Trophoblast cell (in vitro differentiated cells and primary cell): Measurements from ENCODE around the gene PRRC1.
A peak's percentile ranks its signal among the peaks of the same experiment; 100 is the strongest.
"Not testable (repeated sequence)": the region's sequence is repeated elsewhere in the genome, so short reads cannot be mapped to it uniquely, and the experiment has no call there.

ENCODE experiments used
- DNase-seq, 2 donors: peaks; one replicate each; pipeline ENCODE4 v3.0.0-alpha.2; 2016
- H2AFZ ChIP-seq: 2 replicates; pipeline ENCODE4 v1.6.1; 2013; ENCODE audit warnings: low read length, moderate library complexity, mild to moderate bottlenecking; ENCODE audit not compliant: insufficient read depth, poor library complexity
- H2AK5ac ChIP-seq: 2 replicates; pipeline ENCODE4 v1.6.1; 2013; ENCODE audit warnings: mild to moderate bottlenecking, low read length
- H2BK120ac ChIP-seq: 2 replicates; pipeline ENCODE4 v1.6.1; 2013; ENCODE audit warnings: low read length, mild to moderate bottlenecking, moderate library complexity; ENCODE audit not compliant: insufficient read depth, poor library complexity
- H2BK12ac ChIP-seq: 2 replicates; pipeline ENCODE4 v1.6.1; 2013; ENCODE audit warnings: mild to moderate bottlenecking, low read length, moderate library complexity
- H2BK5ac ChIP-seq: 2 replicates; pipeline ENCODE4 v1.6.1; 2013; ENCODE audit warnings: low read length, low read depth, moderate library complexity, mild to moderate bottlenecking; ENCODE audit not compliant: poor library complexity
- H3K14ac ChIP-seq: 2 replicates; pipeline ENCODE4 v1.6.1; 2013; ENCODE audit warnings: mild to moderate bottlenecking, low read length
- H3K18ac ChIP-seq: 2 replicates; pipeline ENCODE4 v1.6.1; 2013; ENCODE audit warnings: mild to moderate bottlenecking, low read length
- H3K23ac ChIP-seq: 2 replicates; pipeline ENCODE4 v1.6.1; 2013; ENCODE audit warnings: low read length
- H3K27ac ChIP-seq: 2 replicates; pipeline ENCODE4 v1.5.1; 2013; ENCODE audit warnings: low read depth, mild to moderate bottlenecking, inconsistent platforms, low read length, moderate library complexity
- H3K27me3 ChIP-seq: 2 replicates; pipeline ENCODE4 v1.6.1; 2013; ENCODE audit warnings: inconsistent platforms, mild to moderate bottlenecking, low read length, moderate library complexity; ENCODE audit not compliant: insufficient read depth
- H3K36me3 ChIP-seq, 2 experiments: 1 replicate in 1 of 2; 2 replicates in 1 of 2; pipeline ENCODE4 v1.6.1; 2013; ENCODE audit warnings: low read length in 2 of 2, mild to moderate bottlenecking in 2 of 2, moderate library complexity in 1 of 2; ENCODE audit not compliant: insufficient read depth in 2 of 2, control insufficient read depth in 1 of 2
- H3K4ac ChIP-seq: 2 replicates; pipeline ENCODE4 v1.6.1; 2013; ENCODE audit warnings: low read depth, mild to moderate bottlenecking, low read length, moderate library complexity
- H3K4me1 ChIP-seq, 2 experiments: 1 replicate in 1 of 2; 2 replicates in 1 of 2; pipeline ENCODE4 v1.6.1; 2013; ENCODE audit warnings: low read length in 2 of 2, mild to moderate bottlenecking in 2 of 2, moderate library complexity in 1 of 2; ENCODE audit not compliant: insufficient read depth in 2 of 2, control insufficient read depth in 1 of 2
- H3K4me2 ChIP-seq: 2 replicates; pipeline ENCODE4 v1.6.1; 2013; ENCODE audit warnings: inconsistent platforms, mild to moderate bottlenecking, low read length, moderate library complexity
- H3K4me3 ChIP-seq: 2 replicates; pipeline ENCODE4 v1.5.1; 2013; ENCODE audit warnings: mild to moderate bottlenecking, low read depth, low read length, inconsistent platforms
- H3K79me1 ChIP-seq: one replicate; pipeline ENCODE4 v1.6.1; 2013; ENCODE audit warnings: low read length
- H3K79me2 ChIP-seq: 2 replicates; pipeline ENCODE4 v1.6.1; 2013; ENCODE audit warnings: low read length, mild to moderate bottlenecking; ENCODE audit not compliant: control insufficient read depth, insufficient read depth, poor library complexity
- H3K9ac ChIP-seq: 2 replicates; pipeline ENCODE4 v1.6.1; 2013; ENCODE audit warnings: mild to moderate bottlenecking, low read length
- H3K9me3 ChIP-seq: 2 replicates; pipeline ENCODE4 v1.6.1; 2013; ENCODE audit warnings: low read depth, mild to moderate bottlenecking, control low read depth, inconsistent platforms, low read length; ENCODE audit not compliant: insufficient read depth
- H4K12ac ChIP-seq: 2 replicates; pipeline ENCODE4 v1.6.1; 2013; ENCODE audit warnings: low read depth, mild to moderate bottlenecking, low read length, moderate library complexity
- H4K8ac ChIP-seq: 2 replicates; pipeline ENCODE4 v1.6.1; 2013; ENCODE audit warnings: low read depth, mild to moderate bottlenecking, low read length, moderate library complexity
- H4K91ac ChIP-seq: one replicate; pipeline ENCODE4 v1.6.1; 2013; ENCODE audit warnings: low read depth, mild to moderate bottlenecking, low read length, moderate library complexity
- WGBS: extraction: QIAGEN DNeasy Blood & Tissue Kit; methylation state at CpG from one replicate; pipeline ENCODE4 v1.1.7; 2013; ENCODE audit warnings: missing lambda C conversion rate; ENCODE audit not compliant: insufficient read length, insufficient coverage; ENCODE audit errors: extremely low coverage; 5-methylcytosine and 5-hydroxymethylcytosine counted together

PRRC1 gene

GRCh38 chr5:127545249-127545648 lies 27.8 kb downstream of the PRRC1 start:
- WGBS, result no CpG with 5 or more reads among the region's 1 CpG
- H2BK5ac ChIP-seq, H3K23ac ChIP-seq, H2AFZ ChIP-seq, H4K91ac ChIP-seq, H3K36me3 ChIP-seq, H2AK5ac ChIP-seq, H3K14ac ChIP-seq, H3K4me3 ChIP-seq, H2BK12ac ChIP-seq, H2BK120ac ChIP-seq, H3K27me3 ChIP-seq, H3K4me2 ChIP-seq, H3K9ac ChIP-seq, H4K8ac ChIP-seq, DNase-seq, H3K18ac ChIP-seq, H3K27ac ChIP-seq, H3K9me3 ChIP-seq, H3K4me1 ChIP-seq, H3K79me1 ChIP-seq, H4K12ac ChIP-seq, H3K79me2 ChIP-seq, H3K4ac ChIP-seq: not testable (repeated sequence)

- Histone ChIP-seq H3K9me3 (no peaks in the 10 kb centered on the region), H3K14ac (no peak overlapping the region), H3K79me2 (no peaks in the 10 kb centered on the region), H4K8ac (no peak overlapping the region), H3K4ac (no peak overlapping the region), H3K18ac (no peak overlapping the region), H3K4me1 (no peaks in the 10 kb centered on the region), H3K4me3 (no peak overlapping the region), H2AFZ (no peak overlapping the region), H2AK5ac (no peak overlapping the region), H3K36me3 (peaks cover 8 to 12% of the 10 kb centered on the region in 2 experiments), H3K27me3 (no peaks in the 10 kb centered on the region), H2BK120ac (no peak overlapping the region), H3K79me1 (no peaks in the 10 kb centered on the region), H4K91ac (no peak overlapping the region), H3K27ac (no peak overlapping the region), H4K12ac (no peak overlapping the region), H3K23ac (no peak overlapping the region), H3K9ac (no peak overlapping the region), H2BK12ac (no peak overlapping the region), H2BK5ac (no peak overlapping the region), H3K4me2 (no peak overlapping the region)
- DNase-seq, result no peak
- WGBS, result no CpG with 5 or more reads among the region's 2 CpGs
Measured at GRCh38 chr5:127549551-127549950, 32.1 kb downstream of the PRRC1 start.

- Histone ChIP-seq H4K8ac (no peak overlapping the region), H3K18ac (no peak overlapping the region), H2AFZ (no peak overlapping the region), H3K79me1 (no peaks in the 10 kb centered on the region), H3K79me2 (no peaks in the 10 kb centered on the region), H2BK12ac (no peak overlapping the region), H3K27ac (no peak overlapping the region), H3K14ac (no peak overlapping the region), H3K36me3 (peaks cover 7 to 10% of the 10 kb centered on the region in 2 experiments), H3K4me3 (no peak overlapping the region), H3K4me1 (no peaks in the 10 kb centered on the region), H3K4ac (no peak overlapping the region), H2AK5ac (no peak overlapping the region), H3K9ac (no peak overlapping the region), H2BK120ac (no peak overlapping the region), H4K12ac (no peak overlapping the region), H3K27me3 (no peaks in the 10 kb centered on the region), H3K23ac (no peak overlapping the region), H3K4me2 (no peak overlapping the region), H4K91ac (no peak overlapping the region), H3K9me3 (no peaks in the 10 kb centered on the region), H2BK5ac (no peak overlapping the region)
- no peak for DNase-seq
- no CpG with 5 or more reads among the region's 5 CpGs for WGBS
Measured at GRCh38 chr5:127550652-127551409, 33.4 kb downstream of the PRRC1 start.

- Histone ChIP-seq H3K79me2 (no peaks in the 10 kb centered on the region), H4K12ac (no peak overlapping the region), H3K14ac (no peak overlapping the region), H4K91ac (no peak overlapping the region), H3K79me1 (no peaks in the 10 kb centered on the region), H2BK5ac (no peak overlapping the region), H4K8ac (no peak overlapping the region), H3K18ac (no peak overlapping the region), H3K4me3 (no peak overlapping the region), H3K36me3 (peaks cover 7 to 10% of the 10 kb centered on the region in 2 experiments), H3K9ac (peak overlapping the region; percentile 43), H3K27me3 (no peaks in the 10 kb centered on the region), H3K27ac (no peak overlapping the region), H3K4me1 (no peaks in the 10 kb centered on the region), H3K4me2 (no peak overlapping the region), H2AK5ac (no peak overlapping the region), H2BK120ac (no peak overlapping the region), H3K23ac (peak overlapping the region; percentile 92), H2AFZ (no peak overlapping the region), H3K9me3 (no peaks in the 10 kb centered on the region), H3K4ac (no peak overlapping the region), H2BK12ac (no peak overlapping the region)
- no CpG with 5 or more reads among the region's 9 CpGs for WGBS
- no peak for DNase-seq
Measured at GRCh38 chr5:127551410-127552041, 34.1 kb downstream of the PRRC1 start.
